Esophagus squamous epithelium (tissue), 5 donors: ENCODE results near the gene TMEM63A. TPM values are rescaled to one million over a fixed set of nuclear protein-coding genes. Genes with fewer than 3 reads are reported as not detected.
"Not testable (repeated sequence)": the region's sequence is repeated elsewhere in the genome, so short reads cannot be mapped to it uniquely, and the experiment has no call there.

Experiments used
- DNase-seq: peaks from one replicate; lab custom pipeline; 2025; lab: John Stamatoyannopoulos, UW
- H3K27ac ChIP-seq, 4 donors: fragments of 200-600 bp; sonication (generic); one replicate each; pipeline ENCODE4 v1.5.1; 2016 to 2019; ENCODE audit warnings: mild to moderate bottlenecking in 1 of 4
- H3K27me3 ChIP-seq, 4 donors: fragments of 200-600 bp; sonication (generic); 1 replicate in 3 of 4; 2 replicates in 1 of 4; pipeline versions ENCODE4 v1.5.1 to v1.6.0; 2017 to 2021; ENCODE audit warnings: antibody characterized with exemption in 1 of 4
- H3K36me3 ChIP-seq, 3 donors: fragments of 200-600 bp; sonication (generic); one replicate each; pipeline ENCODE4 v1.5.1; 2016 to 2019
- H3K4me1 ChIP-seq, 3 donors: fragments of 200-600 bp; sonication (generic); one replicate each; pipeline ENCODE4 v1.5.1; 2017 to 2019
- H3K4me3 ChIP-seq, 4 donors: fragments of 200-600 bp; sonication (generic); 1 replicate in 3 of 4; 2 replicates in 1 of 4; pipeline ENCODE4 v1.5.1; 2016 to 2019; ENCODE audit warnings: mild to moderate bottlenecking in 2 of 4, moderate library complexity in 1 of 4
- H3K9me3 ChIP-seq, 3 donors: fragments of 200-600 bp; sonication (generic); one replicate each; pipeline ENCODE4 v1.5.1; 2016 to 2019
- CTCF ChIP-seq, 6 experiments: fragments of 450-650 bp in 4 of 6; fragments of 200-600 bp in 2 of 6; sonication (generic) in 2 of 6; IDR thresholded peaks; one replicate each; pipeline ENCODE4 v1.5.1; 2016 to 2019; ENCODE audit warnings: antibody characterized with exemption in 6 of 6, mild to moderate bottlenecking in 4 of 6, moderate library complexity in 4 of 6
- POLR2A ChIP-seq, 4 donors: fragments of 450-650 bp; IDR thresholded peaks; one replicate each; pipeline ENCODE4 v1.6.1; 2017; ENCODE audit warnings: antibody characterized with exemption in 4 of 4, mild to moderate bottlenecking in 4 of 4, moderate library complexity in 3 of 4
- WGBS, 2 donors: methylation state at CpG; one replicate each; pipeline ENCODE4 v1.1.5; 2018; 5-methylcytosine and 5-hydroxymethylcytosine counted together
- intact Hi-C: fragments of 100-400 bp; cut with DNase I; formaldehyde crosslinking; loops from one replicate; pipeline ENCODE4 v1.15.0; 2022
- total RNA-seq, 4 donors: library from RNA; depleted of rRNA; stranded (reverse); fragments of >200 nt; gene quantifications; one replicate each; pipeline ENCODE4 v1.1.0, GENCODE V29; 2016
- donor health status: DM: yes; HTN: yes; CAD: no.

TMEM63A gene
- total RNA-seq, 4 donors from 2014 or later: 9.8 to 27.1 (median 18.3) TPM

- 77 to 86% methylated on average over 4 to 8 of the region's 18 CpGs for WGBS, 2 donors
- no peak for TF ChIP-seq POLR2A (IDR thresholded peaks at IDR 0.05)
- H3K27me3 ChIP-seq: peaks cover 0 to 11% (median 0%) of the 10 kb centered on the region in 4 donors
- H3K9me3 ChIP-seq: no peaks in the 10 kb centered on the region
- H3K27ac ChIP-seq: no peak overlapping the region
- no peak overlapping the region for H3K4me3 ChIP-seq
- intact Hi-C loops: no loop called here
- H3K36me3 ChIP-seq: no peaks in the 10 kb centered on the region
- peaks cover 0 to 12% (median under 1%) of the 10 kb centered on the region in 3 donors for H3K4me1 ChIP-seq
- DNase-seq: no peak
These were observed 6.2 kb upstream of the TMEM63A start for GRCh38 chr1:225888289-225888897.

DNA sequence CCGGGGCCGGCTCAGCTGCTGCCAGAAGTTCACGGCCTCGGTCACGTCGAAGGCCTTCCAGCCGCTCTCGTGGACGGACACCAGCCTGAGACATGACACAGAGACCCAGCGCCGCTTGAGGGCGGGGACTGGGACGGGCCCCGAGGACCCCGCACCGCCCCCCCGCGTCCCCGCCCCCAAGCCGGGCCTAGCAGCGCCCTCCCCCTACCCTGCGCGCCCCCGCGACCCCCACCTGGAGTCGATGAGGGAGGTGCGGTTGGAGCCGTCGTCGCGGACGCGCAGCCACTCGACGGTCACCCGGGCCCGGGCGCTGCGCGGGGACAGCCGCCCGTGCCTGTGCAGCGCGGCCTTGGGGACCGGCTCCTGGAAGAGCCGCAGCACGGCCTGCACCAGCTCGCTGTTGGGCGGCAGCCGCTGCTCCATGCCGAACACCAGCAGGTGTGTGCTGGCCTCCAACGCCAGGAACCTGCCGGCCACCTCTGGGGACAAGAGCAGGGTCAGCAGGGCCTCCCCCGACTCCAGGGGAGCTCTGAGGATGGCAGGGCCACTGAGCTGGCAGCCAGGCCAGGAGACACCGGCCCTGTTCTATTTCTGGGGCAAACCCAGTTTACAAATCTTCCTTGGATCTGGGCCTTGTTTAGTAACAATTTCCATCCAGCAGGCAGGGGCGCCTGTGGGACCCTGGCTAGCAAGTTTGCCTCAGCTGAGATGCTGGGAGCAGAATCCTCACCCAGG is 5.5 kb upstream of the TMEM63A start:
- WGBS, 2 donors: no CpG with 5 or more reads among the region's 56 CpGs
- H3K4me3 ChIP-seq, H3K36me3 ChIP-seq, H3K9me3 ChIP-seq, DNase-seq, intact Hi-C loops, H3K27ac ChIP-seq: not testable (repeated sequence)
- H3K27me3 ChIP-seq: peaks cover 0 to 11% (median 0%) of the 10 kb centered on the region in 4 donors
- peaks cover 0 to 19% (median 4%) of the 10 kb centered on the region in 3 donors for H3K4me1 ChIP-seq

DNA sequence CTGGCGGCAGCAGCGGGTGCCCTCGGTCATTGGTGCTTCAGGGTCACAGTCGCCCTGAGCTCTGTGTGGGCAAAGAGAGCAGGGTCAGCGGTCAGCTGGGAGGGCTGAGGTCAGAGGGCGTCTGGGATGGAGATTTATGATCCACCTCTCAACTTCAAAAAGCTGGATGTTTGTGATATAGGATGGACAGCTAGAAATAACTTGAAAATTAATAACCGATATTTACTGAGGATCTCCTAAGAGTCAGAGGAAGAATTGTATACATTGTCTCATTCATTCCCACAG is 4.8 kb upstream of the TMEM63A start:
- no peaks in the 10 kb centered on the region for H3K9me3 ChIP-seq
- H3K4me3 ChIP-seq: no peak overlapping the region
- intact Hi-C loops: no loop called here
- H3K36me3 ChIP-seq: no peaks in the 10 kb centered on the region
- 71 to 96% methylated on average over 1 to 5 of the region's 7 CpGs for WGBS, 2 donors
- H3K4me1 ChIP-seq: peaks cover 0 to 20% (median 4%) of the 10 kb centered on the region in 3 donors
- TF ChIP-seq CTCF (IDR thresholded peaks at IDR 0.05) (no peak), POLR2A (IDR thresholded peaks at IDR 0.05) (no peak)
- peaks cover 0 to 11% (median 0%) of the 10 kb centered on the region in 4 donors for H3K27me3 ChIP-seq
- no peak overlapping the region for H3K27ac ChIP-seq
- DNase-seq: no peak

DNA sequence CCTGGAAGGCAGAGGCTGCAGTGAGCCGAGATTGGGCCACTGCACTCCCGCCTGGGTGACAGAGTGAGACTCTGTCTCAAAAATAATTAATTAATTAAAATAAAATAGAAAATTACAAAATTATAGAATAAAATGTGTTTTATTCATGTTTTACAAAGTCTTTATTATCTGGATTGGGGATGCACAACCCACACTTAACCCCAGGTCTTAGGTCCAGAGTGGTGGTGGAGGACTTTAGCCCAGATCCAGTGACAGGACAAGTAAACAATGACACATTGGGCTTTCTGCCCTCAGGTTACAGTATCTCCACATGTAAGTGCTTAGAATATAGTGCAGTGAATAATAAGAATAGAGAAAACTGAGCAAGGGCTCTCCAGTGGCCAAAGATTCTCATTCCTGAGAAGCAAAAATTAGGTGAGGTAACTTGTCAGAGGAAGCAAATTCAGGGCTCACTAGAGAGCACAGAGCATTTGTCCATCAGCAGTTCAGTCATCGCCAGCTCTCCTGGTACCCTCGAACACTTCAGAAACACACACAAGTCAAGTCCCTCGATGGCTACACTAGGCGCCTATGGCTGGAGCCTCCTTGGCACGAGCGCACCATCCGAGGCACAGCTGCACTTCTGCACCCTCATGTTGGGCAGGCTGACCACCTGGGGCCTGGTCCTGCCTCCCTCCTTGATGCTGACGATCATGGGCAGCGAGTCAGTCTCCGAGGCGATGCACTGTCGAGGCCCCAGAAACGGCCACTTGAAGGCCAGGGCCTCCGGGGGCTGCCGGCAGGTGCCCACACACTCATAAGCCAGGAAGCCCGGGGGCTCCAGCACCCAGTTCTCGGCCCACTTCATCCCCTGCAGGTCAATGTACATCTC is 4.2 kb upstream of the TMEM63A start:
- no peak overlapping the region for H3K27ac ChIP-seq
- DNase-seq: no peak
- no peak overlapping the region for H3K4me3 ChIP-seq
- no peaks in the 10 kb centered on the region for H3K9me3 ChIP-seq
- intact Hi-C loops: no loop called here
- H3K36me3 ChIP-seq: no peaks in the 10 kb centered on the region
- H3K4me1 ChIP-seq: peaks cover 2 to 26% (median 6%) of the 10 kb centered on the region in 3 donors
- H3K27me3 ChIP-seq: peaks cover 0 to 11% (median 0%) of the 10 kb centered on the region in 4 donors
- TF ChIP-seq POLR2A (IDR thresholded peaks at IDR 0.05) (no peak), CTCF (IDR thresholded peaks at IDR 0.05) (no peak)
- WGBS, 2 donors: 89 to 95% methylated on average over 9 of the region's 19 CpGs

DNA sequence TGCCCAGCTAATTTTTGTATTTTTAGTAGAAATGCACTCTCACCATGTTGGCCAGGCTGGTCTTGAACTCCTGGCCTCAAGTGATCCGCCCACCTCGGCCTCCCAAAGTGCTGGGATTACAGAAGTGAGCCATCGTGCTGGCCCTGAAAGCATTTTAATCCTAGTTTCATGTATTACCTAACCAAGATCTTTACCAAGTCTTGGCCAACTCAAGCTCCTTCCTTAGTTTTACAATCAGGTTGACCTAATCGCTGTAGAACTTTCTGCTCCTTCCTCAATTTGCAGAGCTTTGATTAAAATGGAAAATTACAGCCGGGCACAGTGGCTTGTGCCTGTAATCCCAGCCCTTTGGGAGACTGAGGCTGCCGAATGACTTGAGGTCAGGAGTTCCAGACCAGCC is 3.2 kb upstream of the TMEM63A start:
- Histone ChIP-seq H3K4me1 (peaks cover 7 to 37% (median 16%) of the 10 kb centered on the region in 3 donors), H3K27ac (no peak overlapping the region), H3K9me3 (no peaks in the 10 kb centered on the region), H3K36me3 (no peaks in the 10 kb centered on the region), H3K27me3 (peaks cover 0 to 11% (median 0%) of the 10 kb centered on the region in 4 donors), H3K4me3 (no peak overlapping the region)
- no peak for DNase-seq
- TF ChIP-seq POLR2A (IDR thresholded peaks at IDR 0.05): no peak
- no peak for TF ChIP-seq CTCF (IDR thresholded peaks at IDR 0.05)
- intact Hi-C loops: no loop called here
- WGBS, 2 donors: 82 to 87% methylated on average over 4 to 6 of the region's 6 CpGs
